Right hindlimb (tissue), 1 donor: ENCODE measurements around the gene AGPAT4.
"Not testable (repeated sequence)": the region's sequence is repeated elsewhere in the genome, so short reads cannot be mapped to it uniquely, and the experiment has no call there.

Experiments
- DNase-seq: peaks from one replicate; pipeline ENCODE4 v3.0.0-alpha.2; 2018

The AGPAT4 gene

GRCh38 chr6:161136655-161137054 is 137.2 kb downstream of the AGPAT4 start:
- DNase-seq = no peak

DNA sequence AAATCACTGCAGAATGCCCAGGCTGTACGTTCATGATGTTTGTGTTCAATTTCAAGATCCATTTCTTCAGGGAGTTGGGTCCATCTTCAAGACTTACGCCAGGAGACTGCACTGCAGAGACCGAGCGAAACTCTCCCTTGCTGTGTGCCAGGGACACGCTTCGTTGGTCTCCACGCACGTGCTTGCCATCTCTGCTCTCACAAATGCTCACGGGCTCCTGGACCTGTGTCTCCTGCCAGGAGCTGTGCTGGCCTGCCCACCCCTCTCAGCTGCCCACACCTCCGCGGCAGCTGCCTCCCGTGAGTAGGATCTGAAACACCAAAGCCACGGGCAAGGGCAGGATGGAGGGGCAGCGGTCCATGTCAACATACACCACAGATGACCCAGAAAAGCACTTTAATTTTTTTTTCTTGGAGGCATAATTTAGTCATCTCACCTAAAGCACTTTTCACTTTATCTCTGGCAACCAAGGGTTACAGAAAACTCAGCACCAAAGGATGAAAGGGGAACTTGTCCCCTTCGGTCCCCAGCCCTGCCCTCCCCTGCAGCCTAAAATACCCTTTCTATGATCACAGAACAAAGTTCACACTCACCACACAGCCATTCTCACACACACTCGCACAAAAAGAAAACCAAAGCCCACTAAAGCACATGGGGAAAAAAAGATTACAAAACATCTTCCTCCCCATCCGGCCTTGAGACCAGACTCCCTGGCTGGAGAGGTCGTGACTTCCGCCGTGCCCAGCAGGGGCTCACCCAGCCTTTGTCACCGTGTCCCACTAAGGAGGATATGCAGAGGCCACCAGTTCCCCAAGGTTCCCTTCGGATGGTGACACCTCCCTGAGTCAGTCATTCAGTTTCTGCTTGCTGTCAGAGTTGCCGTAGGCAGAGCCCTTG is 137.9 kb downstream of the AGPAT4 start:
- DNase-seq = no peak

DNA sequence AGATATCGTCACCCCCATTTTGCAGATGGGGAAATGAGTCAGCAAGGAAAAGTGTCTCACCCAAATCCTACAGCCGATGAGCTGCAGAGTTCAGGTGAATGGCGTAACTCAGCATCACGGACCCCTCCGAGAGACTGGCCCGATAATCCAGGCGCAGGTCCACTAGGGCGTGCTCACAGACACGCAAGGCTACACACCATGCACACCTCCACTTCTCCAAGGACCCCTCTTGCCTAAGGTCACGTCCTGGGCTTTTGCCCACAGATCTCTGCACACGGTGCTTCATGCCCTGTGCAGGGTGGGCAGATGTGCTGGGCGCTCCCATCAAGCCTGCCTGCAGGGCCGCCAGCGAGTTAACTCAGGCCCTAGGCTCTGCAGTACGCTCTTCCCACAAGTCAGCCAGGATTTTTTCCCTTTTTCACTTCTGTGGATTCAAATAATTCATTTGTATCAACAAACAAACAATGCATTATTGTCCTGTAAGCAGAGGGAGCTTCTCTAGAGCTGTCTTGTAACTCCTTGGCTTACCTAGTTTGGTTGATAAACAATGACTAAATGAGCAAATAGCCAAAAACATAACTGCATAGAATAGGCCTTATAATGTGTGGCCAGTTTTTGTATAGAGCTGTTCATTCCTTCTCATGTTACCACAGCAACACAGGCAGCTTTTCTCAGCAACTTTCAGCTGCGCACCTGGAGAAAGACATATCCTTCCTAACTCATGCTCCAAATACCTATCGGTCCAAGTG is 139.1 kb downstream of the AGPAT4 start:
- no peak for DNase-seq

DNA sequence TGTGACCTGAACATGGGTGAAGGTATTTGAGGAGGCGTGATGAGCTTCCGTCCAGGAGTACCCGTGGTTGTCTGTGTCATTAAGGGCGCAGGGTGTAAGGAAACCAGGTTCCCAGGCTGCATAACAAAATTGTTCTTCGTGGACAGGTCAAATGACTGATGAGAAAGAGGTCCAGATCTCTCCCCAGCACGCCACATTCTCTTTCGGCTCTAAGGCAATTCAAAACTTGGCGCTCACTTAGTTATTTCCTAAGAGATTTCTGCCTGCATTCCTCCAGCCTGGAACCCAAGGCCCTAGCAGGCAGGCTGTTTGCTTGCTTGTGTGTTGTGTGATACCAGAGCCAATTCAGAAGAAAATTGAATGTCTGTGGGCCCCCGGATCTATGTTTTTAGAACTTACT is 139.9 kb downstream of the AGPAT4 start:
- DNase-seq = no peak

GRCh38 chr6:161132384-161132783 is 141.5 kb downstream of the AGPAT4 start:
- DNase-seq = no peak

GRCh38 chr6:161130967-161131766 is 142.7 kb downstream of the AGPAT4 start:
- no peak for DNase-seq

GRCh38 chr6:161130541-161130940 is 143.3 kb downstream of the AGPAT4 start:
- DNase-seq = no peak

- no peak for DNase-seq
Observed at GRCh38 chr6:161128680-161129196, 145.1 kb downstream of the AGPAT4 start.

GRCh38 chr6:161128230-161128629 is 145.6 kb downstream of the AGPAT4 start:
- DNase-seq = no peak

GRCh38 chr6:161127071-161127740 is 146.7 kb downstream of the AGPAT4 start:
- DNase-seq = no peak

- DNase-seq = no peak
Observed at GRCh38 chr6:161125591-161125990, 148.3 kb downstream of the AGPAT4 start.

DNA sequence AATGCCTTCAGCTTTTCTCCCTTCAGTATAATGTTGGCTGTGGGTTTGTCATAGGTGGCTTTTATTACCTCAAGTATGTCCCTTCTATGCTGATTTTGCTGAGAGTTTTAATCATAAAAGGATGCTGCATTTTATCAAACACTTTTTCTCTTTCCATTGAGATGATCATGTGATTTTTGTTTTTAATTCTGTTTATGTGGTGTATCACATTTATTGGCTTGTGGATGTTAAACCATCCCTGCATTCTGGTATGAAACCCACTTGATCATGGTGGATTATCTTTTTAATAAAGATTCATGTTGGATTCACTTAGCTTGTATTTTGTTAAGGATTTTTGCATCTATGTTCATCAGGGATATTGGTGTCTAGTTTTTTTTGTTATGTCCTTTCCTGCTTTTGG is 150.5 kb downstream of the AGPAT4 start:
- not testable (repeated sequence) for DNase-seq

DNA sequence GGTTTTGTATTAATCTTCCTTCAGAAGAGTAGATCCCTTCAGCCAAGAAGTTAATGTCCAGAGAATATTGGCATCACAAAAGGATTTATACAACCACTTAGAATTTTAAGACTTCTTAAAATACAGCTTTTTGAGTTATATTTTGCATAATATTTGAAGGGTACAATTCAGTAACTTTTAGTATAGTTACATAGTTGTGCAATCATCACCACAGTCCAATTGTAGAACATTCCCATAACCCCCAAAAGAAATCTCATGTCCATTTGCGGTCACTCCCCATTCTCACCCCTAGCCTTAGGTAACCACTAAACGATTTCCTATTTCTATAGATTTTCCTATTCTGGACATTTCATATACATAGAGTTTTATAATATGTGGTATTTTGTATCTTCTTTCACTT is 155.9 kb downstream of the AGPAT4 start:
- no peak for DNase-seq

- no peak for DNase-seq
Observed at GRCh38 chr6:161117308-161117707, 156.6 kb downstream of the AGPAT4 start.

DNA sequence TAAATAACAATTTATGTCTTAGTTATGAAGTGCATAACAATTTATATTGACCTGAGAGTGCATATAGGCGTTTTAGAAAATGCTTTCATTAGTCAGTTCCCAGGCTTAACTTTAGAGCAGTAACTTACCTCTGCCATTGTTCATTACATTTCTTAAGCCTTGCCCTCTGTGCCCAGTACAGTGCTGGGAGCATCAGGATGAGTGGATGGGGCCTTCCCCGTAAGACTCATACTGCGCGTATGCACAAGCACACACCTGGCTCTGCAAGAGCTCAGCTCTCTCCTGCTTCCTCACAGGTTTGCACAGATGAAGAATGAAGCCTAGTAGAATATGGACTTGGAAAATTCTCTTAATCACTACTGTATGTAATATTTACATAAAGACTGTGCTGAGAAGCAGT is 157.3 kb downstream of the AGPAT4 start:
- no peak for DNase-seq

DNA sequence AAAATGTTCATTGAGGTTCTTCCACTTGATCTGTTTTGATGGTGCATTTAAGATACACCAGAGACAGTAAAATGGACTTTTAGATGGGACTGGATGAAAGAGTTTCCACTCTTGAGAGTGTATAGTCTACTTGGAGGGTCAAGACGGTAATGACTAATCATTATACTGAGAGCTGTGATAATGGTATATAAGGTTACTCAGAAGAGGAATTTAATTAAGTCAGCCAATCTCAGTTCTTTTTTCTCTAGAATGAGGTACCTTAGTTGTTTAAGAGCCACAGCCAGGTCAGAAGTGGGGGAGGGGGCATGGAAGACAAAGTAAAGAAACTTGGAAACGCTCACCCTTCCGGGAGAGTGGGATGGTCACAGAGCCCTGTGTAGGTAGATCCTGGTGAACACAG is 158.4 kb downstream of the AGPAT4 start:
- DNase-seq = no peak

DNA sequence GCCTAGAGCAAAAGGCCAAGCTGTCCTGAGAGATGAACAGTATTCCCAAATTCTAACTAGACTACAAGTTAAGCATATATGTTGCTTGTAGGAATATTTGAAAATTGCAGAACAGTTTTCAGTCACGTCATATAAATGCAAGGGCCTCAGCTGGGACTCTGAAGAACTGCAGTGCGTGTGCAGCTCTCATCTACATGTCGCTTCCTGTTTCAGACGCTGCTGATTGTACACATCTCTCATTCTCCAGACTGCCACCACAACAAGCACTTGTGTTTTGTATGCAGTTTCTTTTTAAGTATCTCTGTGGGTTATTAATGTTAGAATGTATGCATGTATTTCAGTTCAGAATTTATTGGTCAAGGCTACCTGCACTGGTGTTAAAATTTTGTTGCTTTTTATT is 162.6 kb downstream of the AGPAT4 start:
- no peak for DNase-seq

DNA sequence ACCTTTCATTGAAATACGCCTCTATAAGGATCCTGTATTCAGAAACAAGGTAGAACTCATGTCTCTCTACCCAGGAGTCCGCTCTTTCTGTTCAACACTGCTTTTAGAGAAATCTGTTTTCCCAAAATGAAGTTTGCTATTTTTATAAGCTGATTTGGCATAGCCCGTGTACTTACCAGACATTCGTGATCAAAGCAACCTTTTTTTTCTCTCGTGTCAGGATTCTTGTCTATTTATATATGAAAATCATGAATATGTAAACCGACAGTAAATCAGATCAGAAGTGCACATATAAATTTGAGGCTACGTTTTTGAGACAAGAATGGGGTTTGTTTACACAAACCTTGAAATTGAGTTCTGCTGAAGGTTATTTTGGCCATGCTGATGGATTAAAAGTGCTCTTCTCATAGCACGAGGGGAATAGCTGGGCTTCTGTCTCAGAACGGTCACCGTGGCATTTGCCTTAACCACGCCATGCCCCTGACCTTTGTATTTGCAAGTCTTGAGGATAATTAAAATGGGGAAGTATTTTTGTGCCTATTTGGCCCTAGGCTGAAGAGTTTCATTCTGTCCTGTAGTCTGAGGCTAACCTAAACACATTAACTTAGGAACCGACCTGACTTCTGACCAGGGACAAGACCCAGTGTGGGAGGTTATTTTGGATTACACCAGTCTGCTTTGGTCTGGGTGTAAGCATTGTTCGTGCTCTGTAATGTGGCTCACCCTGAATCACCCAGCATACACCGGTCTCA is 163.7 kb downstream of the AGPAT4 start:
- DNase-seq = no peak

DNA sequence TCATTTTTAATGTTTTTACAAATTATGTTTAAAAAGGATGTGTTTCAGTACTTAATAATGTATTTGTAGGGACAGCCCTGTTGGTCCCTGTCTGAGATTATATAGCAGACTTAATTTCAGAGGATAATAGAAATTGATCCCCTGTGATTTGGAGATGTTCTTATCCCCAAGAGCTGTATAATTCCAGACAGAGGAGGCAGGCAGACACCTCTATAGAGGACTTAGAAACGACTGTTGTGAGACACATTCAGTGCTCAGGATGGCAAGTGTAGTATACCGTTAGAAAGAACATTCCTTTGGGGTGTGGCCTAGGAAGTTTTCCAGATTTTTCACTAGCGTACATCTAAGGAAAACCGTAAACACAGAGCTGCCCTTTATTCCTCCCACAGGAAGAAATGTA is 164.5 kb downstream of the AGPAT4 start:
- no peak for DNase-seq

DNA sequence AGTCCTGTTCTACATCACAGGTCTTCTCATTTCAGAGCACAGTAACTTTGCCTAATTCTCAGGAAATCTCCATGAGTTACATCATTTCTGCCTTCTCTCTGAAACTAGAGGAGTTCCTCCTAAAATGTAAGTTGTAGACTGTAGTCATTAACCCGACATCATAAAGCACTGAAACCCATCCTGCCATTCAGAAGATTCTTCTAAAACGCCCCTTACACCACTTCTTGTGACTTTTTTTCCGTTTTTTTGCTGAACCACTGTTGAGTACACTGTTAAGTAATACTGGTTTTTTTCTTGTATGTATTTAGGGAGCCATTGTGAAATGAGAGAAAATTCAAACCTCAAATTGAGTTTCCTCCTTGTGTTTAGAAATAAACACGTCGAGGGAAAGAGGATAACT is 164.9 kb downstream of the AGPAT4 start:
- no peak for DNase-seq
